GM04503 (cell line): ENCODE measurements around the gene SNAP25.

Experiments
- DNase-seq: peaks from one replicate; pipeline ENCODE4 v3.0.0-alpha.2; 2012; ENCODE audit warnings: low read depth

Gene SNAP25

GRCh38 chr20:10218536-10219451 is at the start of gene SNAP25:
Gene SNAP25, plus strand, starts transcription at chr20:10218830. Its CDS starts 56,662 bp downstream, at chr20:10275492.
- no peak for DNase-seq

- DNase-seq = no peak
Observed at GRCh38 chr20:10169752-10170151, 48.9 kb upstream of the SNAP25 start.

- no peak for DNase-seq
Observed at GRCh38 chr20:10170261-10170660, 48.4 kb upstream of the SNAP25 start.

- no peak for DNase-seq
Observed at GRCh38 chr20:10171864-10172751, 46.5 kb upstream of the SNAP25 start.

- DNase-seq = no peak
Observed at GRCh38 chr20:10172998-10173655, 45.5 kb upstream of the SNAP25 start.

- no peak for DNase-seq
Observed at GRCh38 chr20:10174400-10174799, 44.2 kb upstream of the SNAP25 start.

- DNase-seq = no peak
Observed at GRCh38 chr20:10177326-10177725, 41.3 kb upstream of the SNAP25 start.

- no peak for DNase-seq
Observed at GRCh38 chr20:10178091-10178490, 40.5 kb upstream of the SNAP25 start.

- no peak for DNase-seq
Observed at GRCh38 chr20:10178727-10179313, 39.8 kb upstream of the SNAP25 start.

- DNase-seq = no peak
Observed at GRCh38 chr20:10179574-10180298, 38.9 kb upstream of the SNAP25 start.

GRCh38 chr20:10180651-10181235 is 37.9 kb upstream of the SNAP25 start:
- no peak for DNase-seq

GRCh38 chr20:10185741-10186558 is 32.7 kb upstream of the SNAP25 start:
- no peak for DNase-seq

- DNase-seq = no peak
Observed at GRCh38 chr20:10190456-10190855, 28.2 kb upstream of the SNAP25 start.

- no peak for DNase-seq
Observed at GRCh38 chr20:10192171-10192570, 26.5 kb upstream of the SNAP25 start.

GRCh38 chr20:10194166-10194565 is 24.5 kb upstream of the SNAP25 start:
- no peak for DNase-seq

- DNase-seq = no peak
Observed at GRCh38 chr20:10200330-10200729, 18.3 kb upstream of the SNAP25 start.

- no peak for DNase-seq
Observed at GRCh38 chr20:10201321-10201870, 17.2 kb upstream of the SNAP25 start.

GRCh38 chr20:10209091-10209490 is 9.5 kb upstream of the SNAP25 start:
- no peak for DNase-seq

GRCh38 chr20:10213526-10213925 is 5.1 kb upstream of the SNAP25 start:
- no peak for DNase-seq
